Measurements from ENCODE around the gene NELL1. TPM values are rescaled to one million over a fixed set of nuclear protein-coding genes. Genes with fewer than 3 reads are reported as not detected.

Gene NELL1
- polyA plus RNA-seq, 1 of the 3 experiments (the other 2 are of a cell fraction): not detected

GRCh38 chr11:21059879-21060278 lies 390.5 kb downstream of the NELL1 start:
- Histone ChIP-seq H3K27me3 (ENCODE audit: insufficient read depth) (no peaks in the 10 kb centered on the region), H3K79me2 (ENCODE audit: insufficient read depth) (no peaks in the 10 kb centered on the region), H3K4me1 (ENCODE audit: control insufficient read depth in 1 of 2, insufficient read depth in 2 of 2, low read depth in 1 of 2, low read length in 1 of 2) (peaks cover 0 to 3% of the 10 kb centered on the region in 2 experiments; a peak in 2 of 4 replicates), H4K20me1 (ENCODE audit: insufficient read depth) (no peaks in the 10 kb centered on the region), H3K4me2 (no peak overlapping the region), H3K9ac (no peak overlapping the region), H3K27ac (ENCODE audit: low read depth in 2 of 2, low read length in 1 of 2) (no peak overlapping the region), H3K9me3 (no peaks in the 10 kb centered on the region), H3K36me3 (replicated peaks in 1 of 2; ENCODE audit: control insufficient read depth in 1 of 2, insufficient read depth in 2 of 2, low read length in 1 of 2) (no peaks in the 10 kb centered on the region), H3F3A (replicated peaks; ENCODE audit: insufficient read depth) (no peaks in the 10 kb centered on the region), H3K9me2 (no peaks in the 10 kb centered on the region), H3K4me3 (ENCODE audit: low read depth in 2 of 2, low read length in 1 of 2) (no peak overlapping the region), H2AFZ (ENCODE audit: low read depth) (no peak overlapping the region)
- ChIA-PET POLR2A (no interaction called here), CTCF (interaction anchor here (1.5 kb wide), 1 partner anchor 22 kb away, joined by 4 read pairs; no protein-coding TSS in a partner anchor)
- 15% methylated on average over 2 of the region's 2 CpGs for WGBS (ENCODE audit: low lambda C conversion rate)
- TF ChIP-seq ZBTB33 (IDR thresholded peaks at IDR 0.05; ENCODE audit: borderline replicate concordance, low read depth): no peak
- TF ChIP-seq USF1 (IDR thresholded peaks at IDR 0.05; ENCODE audit: borderline replicate concordance, low read depth): no peak
- no peak for TF ChIP-seq NRF1 (IDR thresholded peaks at IDR 0.05; ENCODE audit: low read depth, low read length)
- TF ChIP-seq SIN3A (IDR thresholded peaks at IDR 0.05; ENCODE audit: borderline replicate concordance, low read depth, low read length): no peak
- TF ChIP-seq, protein P1, sequence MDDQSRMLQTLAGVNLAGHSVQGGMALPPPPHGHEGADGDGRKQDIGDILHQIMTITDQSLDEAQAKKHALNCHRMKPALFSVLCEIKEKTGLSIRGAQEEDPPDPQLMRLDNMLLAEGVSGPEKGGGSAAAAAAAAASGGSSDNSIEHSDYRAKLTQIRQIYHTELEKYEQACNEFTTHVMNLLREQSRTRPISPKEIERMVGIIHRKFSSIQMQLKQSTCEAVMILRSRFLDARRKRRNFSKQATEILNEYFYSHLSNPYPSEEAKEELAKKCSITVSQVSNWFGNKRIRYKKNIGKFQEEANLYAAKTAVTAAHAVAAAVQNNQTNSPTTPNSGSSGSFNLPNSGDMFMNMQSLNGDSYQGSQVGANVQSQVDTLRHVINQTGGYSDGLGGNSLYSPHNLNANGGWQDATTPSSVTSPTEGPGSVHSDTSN (IDR thresholded peaks at IDR 0.05): no peak
- no peak for TF ChIP-seq YY1 (IDR thresholded peaks at IDR 0.05; ENCODE audit: low read depth)
- no peak for TF ChIP-seq MAX (IDR thresholded peaks at IDR 0.05; ENCODE audit: low read depth)
- TF ChIP-seq FOXJ3 (CRISPR knock-in tag; IDR thresholded peaks at IDR 0.05): no peak
- no peak for TF ChIP-seq TCF12 (IDR thresholded peaks at IDR 0.05)
- TF ChIP-seq SMC3 (IDR thresholded peaks at IDR 0.05; ENCODE audit: low read depth, low read length): no peak
- no peak for TF ChIP-seq GATA2 (CRISPR knock-in tag; IDR thresholded peaks at IDR 0.05)
- TF ChIP-seq FOSL2 (IDR thresholded peaks at IDR 0.05; ENCODE audit: borderline replicate concordance, low read depth): no peak
- TF ChIP-seq TAF1 (IDR thresholded peaks at IDR 0.05; ENCODE audit: borderline replicate concordance, low read depth, low read length): no peak
- no peak for TF ChIP-seq RAD21 (IDR thresholded peaks at IDR 0.05; ENCODE audit: low read length)
- no peak for DNase-seq

GRCh38 chr11:21066030-21066429 lies 396.6 kb downstream of the NELL1 start:
- no peaks in the 10 kb centered on the region for H3K79me2 ChIP-seq (ENCODE audit: insufficient read depth)
- no peaks in the 10 kb centered on the region for H3K9me2 ChIP-seq
- H3K9ac ChIP-seq: no peak overlapping the region
- H2AFZ ChIP-seq (ENCODE audit: low read depth): no peak overlapping the region
- TF ChIP-seq TEAD4 (IDR thresholded peaks at IDR 0.05; ENCODE audit: borderline replicate concordance, insufficient read depth): no peak
- TF ChIP-seq FOSL2 (IDR thresholded peaks at IDR 0.05; ENCODE audit: borderline replicate concordance, low read depth): no peak
- no peak for TF ChIP-seq TAF1 (IDR thresholded peaks at IDR 0.05; ENCODE audit: borderline replicate concordance, low read depth, low read length)
- no peak for TF ChIP-seq IRF3 (IDR thresholded peaks at IDR 0.05; ENCODE audit: low read depth, low read length)
- no peak for TF ChIP-seq MEF2A (IDR thresholded peaks at IDR 0.05; ENCODE audit: borderline replicate concordance, low read depth)
- no peak for TF ChIP-seq RFX5 (IDR thresholded peaks at IDR 0.05; ENCODE audit: low read length)
- TF ChIP-seq FOXJ3 (CRISPR knock-in tag; IDR thresholded peaks at IDR 0.05): no peak
- TF ChIP-seq NFIC (IDR thresholded peaks at IDR 0.05; ENCODE audit: borderline replicate concordance): no peak
- no peak for TF ChIP-seq YY1 (IDR thresholded peaks at IDR 0.05; ENCODE audit: low read depth)
- no peak for TF ChIP-seq GATA2 (CRISPR knock-in tag; IDR thresholded peaks at IDR 0.05)
- no peak overlapping the region for H3K27ac ChIP-seq (ENCODE audit: low read depth in 2 of 2, low read length in 1 of 2)
- no peaks in the 10 kb centered on the region for H3K4me1 ChIP-seq (ENCODE audit: control insufficient read depth in 1 of 2, insufficient read depth in 2 of 2, low read depth in 1 of 2, low read length in 1 of 2)
- no peak overlapping the region for H3K4me3 ChIP-seq (ENCODE audit: low read depth in 2 of 2, low read length in 1 of 2)
- H4K20me1 ChIP-seq (ENCODE audit: insufficient read depth): no peaks in the 10 kb centered on the region
- H3K4me2 ChIP-seq: no peak overlapping the region
- peaks cover 0 to 5% of the 10 kb centered on the region in 2 experiments for H3K36me3 ChIP-seq (replicated peaks in 1 of 2; ENCODE audit: control insufficient read depth in 1 of 2, insufficient read depth in 2 of 2, low read length in 1 of 2)
- no peaks in the 10 kb centered on the region for H3K9me3 ChIP-seq
- H3K27me3 ChIP-seq (ENCODE audit: insufficient read depth): no peaks in the 10 kb centered on the region
- CTCF ChIA-PET: interaction anchor here (1.0 kb wide), 1 partner anchor 237 kb away, joined by 3 read pairs; no protein-coding TSS in a partner anchor
- H3F3A ChIP-seq (replicated peaks; ENCODE audit: insufficient read depth): no peaks in the 10 kb centered on the region
- 36% methylated on average over 2 of the region's 2 CpGs for WGBS (ENCODE audit: low lambda C conversion rate)
- POLR2A ChIA-PET: no interaction called here
- no peak for DNase-seq
